HG03025 (cell line): ENCODE data around the gene FLOT2.
A peak's percentile ranks its signal among the peaks of the same experiment; 100 is the strongest.
"Not testable (repeated sequence)": the region's sequence is repeated elsewhere in the genome, so short reads cannot be mapped to it uniquely, and the experiment has no call there.

Source experiments
- ATAC-seq: cut with Tn5 transposase; IDR thresholded peaks from one replicate; pipeline ENCODE4 v1.9.1; 2021; ENCODE audit warnings: mild to moderate bottlenecking, moderate library complexity; ENCODE audit not compliant: unreplicated experiment, low FRiP score

Gene FLOT2

GRCh38 chr17:28917465-28917864 lies 19.9 kb upstream of the FLOT2 start:
- no peak for ATAC-seq

DNA sequence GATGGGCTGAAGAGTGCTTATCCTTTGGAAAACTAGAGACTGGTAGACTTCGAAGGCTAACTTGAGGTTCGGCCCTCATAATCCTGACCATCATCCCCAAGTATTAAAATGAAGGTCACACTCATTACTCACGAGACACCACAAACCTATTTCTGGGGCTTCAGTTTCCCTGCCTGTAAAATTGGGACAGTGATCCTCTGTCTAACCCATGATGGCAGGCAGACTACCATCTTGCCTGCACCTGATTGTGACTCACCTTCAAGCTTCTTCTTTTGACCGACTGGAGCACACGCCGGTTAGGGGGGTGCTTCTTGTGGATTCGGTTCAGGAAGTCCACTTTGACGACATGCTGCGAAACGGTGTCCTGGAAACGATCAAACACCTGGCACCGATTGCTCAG lies 19.5 kb upstream of the FLOT2 start:
- ATAC-seq = no peak

- ATAC-seq = no peak
These were observed 18.9 kb upstream of the FLOT2 start for GRCh38 chr17:28916302-28916934.

DNA sequence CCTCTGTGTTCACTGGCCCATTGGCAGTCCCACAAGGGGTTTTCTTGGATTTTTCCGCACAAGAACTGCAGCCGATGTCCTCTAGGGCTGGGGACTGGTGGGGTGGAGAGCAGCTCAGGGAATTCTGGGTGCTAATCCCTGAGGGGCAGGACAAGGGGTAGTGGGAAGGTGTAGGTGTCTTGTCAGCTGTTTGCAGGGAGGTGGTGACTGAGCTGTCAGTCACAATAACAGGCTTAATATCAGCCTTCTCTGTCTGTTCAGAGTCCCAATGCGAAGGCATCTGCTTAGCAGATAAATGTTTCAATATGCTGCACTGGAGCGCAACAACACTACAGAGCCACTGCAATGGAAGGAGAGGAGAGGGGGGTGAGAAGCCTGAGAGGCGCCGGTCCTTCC lies 15.4 kb upstream of the FLOT2 start:
- ATAC-seq = no peak

DNA sequence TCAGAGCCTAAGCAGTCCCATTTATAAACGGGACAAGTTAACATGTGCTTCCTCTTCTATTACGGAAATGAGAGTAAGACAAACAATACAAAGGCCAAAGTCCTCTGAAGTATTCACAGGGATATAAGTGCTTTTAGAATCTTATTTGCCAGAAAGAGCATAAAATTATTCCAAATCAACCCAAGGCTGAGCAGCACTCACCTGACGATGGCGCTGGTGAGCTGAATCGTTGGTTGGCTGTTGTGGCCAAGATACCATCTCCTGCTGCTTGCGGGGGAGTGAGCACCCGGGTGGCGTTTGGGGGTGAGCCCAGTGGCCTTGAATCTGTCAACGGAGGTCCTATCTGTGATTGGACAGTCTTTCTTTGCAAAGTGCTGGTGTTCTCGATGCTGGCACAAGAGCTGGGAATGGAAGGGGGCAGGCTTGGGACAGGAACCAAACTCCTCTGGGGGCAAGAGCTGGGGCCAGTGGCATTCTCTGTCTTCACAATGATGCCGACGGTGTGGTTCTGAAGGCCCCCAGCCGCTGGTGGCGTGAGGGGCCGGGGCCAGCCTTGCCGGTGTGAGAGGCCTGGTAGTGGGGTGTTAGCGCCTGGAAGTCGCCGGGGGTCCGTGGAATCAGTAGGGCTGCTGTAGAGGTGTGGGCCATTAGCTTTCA lies 14.9 kb upstream of the FLOT2 start:
- no peak for ATAC-seq

GRCh38 chr17:28911411-28912045 lies 14.0 kb upstream of the FLOT2 start:
- no peak for ATAC-seq

DNA sequence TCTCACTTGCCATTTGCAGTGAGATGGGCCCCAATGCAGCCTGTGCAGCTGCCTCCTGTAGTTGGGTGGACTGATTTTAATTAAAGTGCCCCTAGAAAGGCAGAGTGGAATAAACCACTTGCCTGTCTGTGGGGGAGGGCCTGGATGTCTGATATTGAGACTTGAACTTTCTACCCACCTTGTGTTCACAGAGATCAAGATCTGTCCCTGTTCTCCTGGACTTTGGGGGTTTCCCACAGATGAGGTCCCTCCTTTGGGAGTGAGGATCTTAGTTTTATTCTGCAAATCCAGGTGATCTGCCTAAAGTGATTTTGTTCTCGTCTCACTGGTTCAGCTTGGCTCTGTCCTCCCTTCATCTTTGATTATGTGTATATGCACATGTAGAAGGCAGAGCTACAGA lies 13.0 kb upstream of the FLOT2 start:
- no peak for ATAC-seq

DNA sequence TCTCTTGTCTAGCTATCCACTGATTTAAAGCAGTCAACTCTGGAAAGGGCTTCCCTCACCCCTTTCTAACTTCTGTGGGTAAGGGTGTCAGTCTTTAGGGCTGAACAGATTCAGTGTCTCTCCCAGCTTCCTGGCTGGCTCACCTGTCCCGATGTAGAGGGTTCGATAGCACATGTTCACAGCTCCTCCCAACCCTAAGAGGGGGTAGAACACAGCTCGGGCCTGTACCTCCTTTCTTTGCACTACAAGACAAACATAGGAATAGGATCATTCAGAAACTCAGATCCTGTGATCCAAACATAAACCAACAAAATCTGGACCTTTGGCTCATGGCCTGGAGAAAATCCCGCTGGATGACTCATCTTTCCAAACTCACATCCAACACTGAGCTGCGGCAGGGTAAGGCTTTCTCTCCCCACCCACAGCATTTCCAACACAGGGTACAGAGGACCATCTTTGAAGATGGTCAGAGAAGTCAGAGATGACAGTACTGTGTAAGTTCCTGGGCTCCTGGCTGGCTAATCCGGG lies 11.2 kb upstream of the FLOT2 start:
- no peak for ATAC-seq

DNA sequence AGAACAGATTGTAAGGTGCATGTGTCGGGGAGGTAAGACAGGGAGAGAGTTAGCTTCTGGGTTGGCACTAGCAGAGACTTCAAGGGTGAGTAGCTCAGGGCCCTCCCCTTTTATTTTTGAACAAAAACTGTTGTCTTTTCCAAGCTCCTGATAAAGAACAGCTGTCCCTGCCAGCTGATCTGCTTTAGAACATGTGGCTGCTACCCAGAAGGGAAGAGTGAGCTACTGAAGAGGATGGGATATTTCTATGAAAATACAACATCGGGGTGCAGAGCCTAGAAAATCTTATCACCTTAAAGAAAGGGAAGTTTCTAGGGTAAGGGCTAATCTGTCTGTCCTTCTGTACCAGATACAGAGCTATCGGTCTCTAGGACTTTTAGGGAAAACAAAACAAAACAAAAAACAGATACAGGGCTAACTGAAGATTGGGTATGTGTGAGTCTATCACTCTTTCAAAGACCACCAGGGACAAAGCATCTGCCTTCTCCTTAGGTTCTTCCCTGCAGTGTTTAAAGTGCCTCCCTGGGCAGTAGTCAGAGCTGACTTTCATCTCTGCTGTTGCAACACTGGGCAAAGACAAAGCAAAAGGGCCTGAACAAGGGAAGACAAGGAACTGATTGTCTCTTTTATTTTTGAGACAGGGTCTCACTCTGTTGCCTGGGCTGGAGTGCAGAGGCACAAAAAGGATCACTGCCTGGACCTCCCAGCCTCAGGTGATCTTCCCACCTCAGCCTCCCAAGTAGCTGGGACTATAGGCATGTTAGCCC lies 10.4 kb upstream of the FLOT2 start:
- ATAC-seq = no peak

DNA sequence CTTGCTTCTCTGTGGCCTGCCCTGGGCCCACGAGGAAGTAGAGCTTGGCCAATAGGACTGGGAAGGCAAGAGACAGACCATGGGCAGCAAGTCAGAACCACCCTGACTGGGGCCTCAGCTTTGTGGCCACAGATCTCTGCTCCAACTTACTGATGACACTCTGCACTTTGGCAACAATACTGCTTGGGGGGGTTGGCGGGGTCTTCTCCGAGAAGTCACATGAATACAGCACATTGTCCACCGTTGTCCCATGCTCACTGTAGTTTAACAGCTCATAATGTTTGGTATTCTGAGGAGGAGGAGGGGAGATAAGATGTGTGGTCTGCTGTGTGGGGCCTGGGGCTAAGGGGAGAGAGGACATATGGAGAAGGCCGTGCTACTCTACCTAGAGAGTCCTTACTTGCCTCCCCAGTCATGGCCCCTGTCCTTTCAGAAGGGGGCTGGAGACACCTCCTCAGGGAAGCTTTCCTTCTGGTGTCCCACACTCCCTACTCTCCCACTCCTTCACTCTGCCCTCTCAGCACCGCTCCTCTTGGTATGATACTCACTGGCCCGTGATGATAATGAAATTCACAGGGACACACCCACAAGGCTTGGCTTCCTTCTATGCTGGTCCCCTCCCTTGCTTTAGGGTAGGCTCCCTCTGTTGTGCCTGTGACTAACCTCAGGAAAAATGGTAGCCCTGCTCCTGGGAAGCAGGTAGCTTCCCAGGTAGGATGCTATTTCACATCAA lies 9.3 kb upstream of the FLOT2 start:
- no peak for ATAC-seq

GRCh38 chr17:28906276-28906675 lies 8.7 kb upstream of the FLOT2 start:
- ATAC-seq = no peak

DNA sequence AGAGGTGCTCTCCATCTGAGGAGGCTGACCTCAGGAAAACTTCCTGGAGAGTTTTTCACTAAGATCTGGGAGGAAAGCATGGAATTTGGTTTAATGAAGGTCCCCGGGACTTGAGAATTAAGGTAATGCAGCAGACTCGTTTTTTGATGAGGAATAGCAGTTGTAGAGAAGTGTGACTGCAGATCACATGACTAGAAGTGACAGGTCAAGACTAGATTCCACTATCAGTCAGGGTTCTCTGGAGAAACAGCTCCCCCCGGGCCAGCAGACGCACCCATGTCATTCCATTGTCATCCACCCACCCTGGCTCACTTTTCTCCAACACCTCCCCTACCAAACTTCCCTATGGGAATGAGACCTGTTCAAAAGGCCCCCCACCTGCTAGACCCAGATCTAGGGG lies 7.3 kb upstream of the FLOT2 start:
- ATAC-seq = no peak

DNA sequence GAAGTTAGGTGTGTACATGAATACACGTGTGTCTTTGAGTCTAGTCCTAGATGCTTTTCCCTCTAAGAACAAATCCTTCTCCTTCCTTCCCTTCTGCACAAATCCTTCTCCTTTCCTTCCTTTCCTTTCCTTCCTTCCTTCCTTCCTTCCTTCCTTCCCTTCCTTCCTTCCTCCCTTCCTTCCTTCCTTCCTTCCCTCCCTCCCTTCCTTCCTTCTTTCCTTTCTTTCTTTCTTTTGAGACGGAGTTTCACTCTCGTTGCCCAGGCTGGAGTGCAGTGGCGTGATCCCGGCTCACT lies 6.0 kb upstream of the FLOT2 start:
- not testable (repeated sequence) for ATAC-seq

DNA sequence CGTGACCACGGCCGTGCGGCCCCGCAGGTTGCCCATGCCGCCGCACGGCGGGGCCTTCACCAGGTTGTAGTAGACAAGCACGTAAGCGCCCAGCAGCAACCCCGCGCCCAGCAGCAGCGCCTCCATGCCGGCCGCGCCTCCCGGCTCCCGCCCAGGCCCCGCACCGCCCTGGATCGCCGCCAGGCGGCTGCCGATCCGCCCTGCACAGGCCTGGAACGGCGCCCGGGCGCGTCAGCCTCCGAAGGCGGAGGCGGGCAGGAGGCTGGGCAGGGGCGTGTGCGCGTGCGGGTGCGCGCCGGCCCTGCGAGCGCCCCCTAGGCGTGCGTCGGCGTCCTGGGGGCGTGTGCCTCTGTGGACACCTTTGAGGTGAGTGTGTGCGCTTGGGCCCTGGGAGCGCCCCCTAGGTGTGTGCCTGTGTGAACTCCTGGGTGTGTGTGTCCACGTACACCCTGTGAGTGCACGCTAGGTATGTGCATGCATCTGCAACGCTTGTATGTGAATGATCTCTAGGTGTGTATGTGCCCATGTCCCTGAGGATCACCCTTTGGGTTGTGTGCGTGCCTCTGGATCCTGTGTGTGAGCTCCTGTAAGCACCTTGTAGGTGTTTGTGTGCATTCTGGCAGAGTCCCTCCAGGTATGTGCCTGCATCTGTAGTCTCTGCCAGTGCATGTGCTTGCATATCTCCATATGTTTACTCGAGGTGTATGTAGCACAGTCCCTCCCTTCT lies 5.4 kb upstream of the FLOT2 start, which contains the start of gene DHRS13:
Gene DHRS13 (minus strand): TSS at position 261 of the 727 bp plus-strand sequence. CDS start 135 bp downstream, at position 126.
- peak; percentile 79 for ATAC-seq

DNA sequence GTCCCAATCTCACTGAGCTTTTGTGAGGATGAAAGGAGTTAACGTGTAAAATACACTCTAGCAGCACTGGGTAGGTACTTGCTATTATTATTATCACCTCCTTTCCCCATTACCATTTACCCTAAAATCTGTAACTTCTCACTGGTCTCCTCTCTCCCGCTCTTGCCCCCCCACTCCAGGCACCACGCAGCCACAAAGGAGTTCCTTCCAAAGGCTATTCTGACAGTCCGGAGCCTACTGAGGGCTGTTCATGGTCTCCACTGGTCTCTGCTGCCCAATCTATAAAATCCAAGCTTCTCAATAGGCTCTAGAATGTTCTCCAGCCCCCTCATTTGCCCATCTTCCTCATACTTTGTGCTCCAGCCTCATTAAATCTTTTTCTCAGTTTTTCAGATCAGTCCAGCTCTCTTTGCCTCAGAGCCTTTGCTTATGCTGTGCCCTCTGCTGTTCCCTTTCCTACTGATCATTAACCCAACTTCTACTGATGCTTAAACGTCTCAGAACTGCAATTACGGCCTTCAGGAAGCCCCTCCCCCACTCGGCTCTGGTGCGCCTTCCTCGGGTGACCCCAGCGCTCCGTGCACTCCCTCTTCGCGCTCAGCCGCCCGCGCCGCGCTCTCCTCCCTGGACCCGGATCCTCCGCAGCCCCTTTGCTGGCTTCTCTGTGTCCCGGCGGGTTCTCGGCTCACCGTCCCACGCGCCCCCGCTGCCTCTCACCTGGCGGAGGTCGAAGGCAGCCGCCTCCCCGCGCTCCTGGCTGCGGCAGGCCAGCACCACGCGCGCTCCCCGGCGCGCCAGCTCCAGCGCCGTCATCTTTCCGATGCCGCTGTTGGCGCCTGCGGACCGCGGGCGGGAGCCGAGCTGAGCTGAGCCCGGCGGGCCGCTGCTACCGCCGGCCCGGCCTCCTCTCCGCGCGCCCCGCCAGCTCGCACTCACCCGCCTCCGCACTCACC lies 4.6 kb upstream of the FLOT2 start:
- ATAC-seq = peak; percentile 36

DNA sequence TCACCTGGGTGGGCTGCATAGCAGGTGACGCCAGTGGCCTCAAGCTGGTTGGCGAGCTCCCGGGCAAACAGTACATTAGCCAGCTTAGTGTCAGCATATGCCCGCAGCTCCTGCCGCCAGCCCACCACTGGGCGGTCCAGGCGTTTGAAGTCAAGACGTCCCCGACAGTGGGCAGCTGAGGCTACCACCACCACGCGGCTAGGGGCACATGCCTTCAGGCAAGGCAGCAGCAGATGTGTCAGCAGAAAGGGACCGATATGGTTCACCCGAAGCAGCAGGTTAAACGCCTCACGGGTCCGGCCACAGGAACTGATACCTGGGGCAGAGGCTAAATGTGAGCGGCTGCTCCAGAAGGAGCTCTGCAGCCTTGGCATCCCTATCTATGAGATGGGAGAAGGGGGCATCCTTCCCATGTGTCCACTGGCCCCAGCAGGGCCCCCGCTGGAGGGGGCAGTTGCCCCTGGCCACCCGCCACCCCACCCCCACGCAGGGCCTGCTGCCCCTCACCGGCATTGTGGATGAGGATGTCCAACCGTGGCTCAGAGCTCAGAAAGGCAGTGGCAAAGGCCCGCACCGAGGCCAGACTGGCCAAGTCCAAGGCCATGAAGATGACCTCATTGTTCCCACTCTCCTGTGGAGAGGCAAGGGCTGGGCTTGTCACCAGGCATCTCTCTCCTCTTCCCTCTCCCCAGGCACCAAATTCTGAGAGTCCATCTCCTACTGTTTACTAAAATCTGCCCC lies 3.6 kb upstream of the FLOT2 start:
- ATAC-seq = no peak

DNA sequence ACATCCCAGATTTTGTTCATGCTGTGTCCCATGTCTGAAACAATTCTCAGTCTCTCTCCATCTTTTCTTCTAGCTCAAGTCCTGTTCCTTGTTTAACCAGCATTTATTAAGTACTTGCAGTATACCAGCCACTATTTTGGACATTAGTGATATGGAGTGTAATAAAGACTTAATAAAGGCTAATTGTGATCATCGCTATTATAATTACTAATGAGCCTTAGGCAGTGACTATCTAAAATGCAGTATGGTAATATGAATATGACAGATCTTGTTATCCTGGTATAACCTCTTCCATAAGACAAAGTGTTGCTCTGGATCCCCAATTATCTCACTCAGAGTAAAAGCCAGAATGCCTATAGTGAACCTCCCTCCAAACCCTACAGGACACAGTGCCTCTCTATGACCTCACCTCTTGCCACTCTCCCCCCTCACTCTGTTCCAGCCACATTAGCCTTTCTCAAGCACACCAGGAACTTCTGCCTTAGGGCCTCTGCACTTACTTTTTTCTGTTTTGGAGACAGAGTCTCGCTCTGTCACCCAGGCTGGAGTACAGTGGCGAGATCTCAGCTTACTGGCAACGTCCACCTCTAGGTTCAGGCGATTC lies 1.8 kb upstream of the FLOT2 start:
- ATAC-seq = no peak

DNA sequence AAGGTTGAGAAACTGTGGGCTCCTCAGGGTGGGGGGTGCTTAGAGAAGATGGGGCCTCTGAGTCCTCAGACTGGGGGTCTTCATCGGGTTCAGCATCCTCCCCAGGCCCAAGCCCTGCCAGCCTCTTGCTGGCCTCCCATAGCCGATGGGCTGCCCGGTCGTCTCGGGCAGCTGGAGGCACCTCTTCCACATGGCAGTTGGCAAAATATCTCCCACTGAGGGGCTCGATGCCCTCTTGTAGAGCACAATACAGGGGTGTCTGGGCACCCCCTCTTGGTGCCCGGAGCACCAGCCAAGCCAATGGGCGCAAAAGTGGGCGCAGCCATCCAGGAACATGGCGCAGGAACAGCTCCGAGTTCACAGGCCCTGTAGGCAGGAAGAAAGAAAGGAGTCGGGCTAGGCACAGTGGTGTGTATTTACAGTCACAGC lies 1.0 kb upstream of the FLOT2 start:
- no peak for ATAC-seq
